Measurements from ENCODE around the gene ACADVL.

DNA sequence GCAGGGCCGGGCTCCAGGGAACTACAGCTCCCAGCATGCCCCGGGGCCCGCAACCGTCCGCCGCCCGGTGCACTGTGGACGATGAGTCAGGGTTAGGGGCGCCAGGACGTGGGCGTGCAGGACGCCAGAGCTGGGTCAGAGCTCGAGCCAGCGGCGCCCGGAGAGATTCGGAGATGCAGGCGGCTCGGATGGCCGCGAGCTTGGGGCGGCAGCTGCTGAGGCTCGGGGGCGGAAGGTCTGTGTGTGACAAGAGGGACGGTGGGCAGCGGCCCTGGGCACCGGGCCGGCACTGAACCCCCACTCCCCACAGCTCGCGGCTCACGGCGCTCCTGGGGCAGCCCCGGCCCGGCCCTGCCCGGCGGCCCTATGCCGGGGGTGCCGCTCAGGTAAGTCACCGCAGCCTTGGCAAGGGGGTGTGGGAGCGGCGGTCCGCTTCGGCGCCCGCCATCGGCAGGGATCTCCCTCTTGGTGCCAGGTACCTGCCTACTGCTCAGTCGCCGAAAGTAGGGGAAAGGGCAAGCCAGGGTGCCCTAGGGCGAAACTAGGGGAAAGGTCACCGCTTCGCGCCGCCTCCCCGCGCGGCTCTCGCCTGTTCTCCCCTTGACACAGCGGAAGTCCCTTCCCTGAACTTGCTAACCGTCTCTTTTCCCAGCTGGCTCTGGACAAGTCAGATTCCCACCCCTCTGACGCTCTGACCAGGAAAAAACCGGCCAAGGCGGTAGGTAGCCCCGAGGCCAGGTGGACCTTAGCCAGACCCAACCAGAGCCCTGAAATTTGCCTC is at the start of gene ACADVL, which contains the start of gene DLG4:
- TF ChIP-seq, protein P1, sequence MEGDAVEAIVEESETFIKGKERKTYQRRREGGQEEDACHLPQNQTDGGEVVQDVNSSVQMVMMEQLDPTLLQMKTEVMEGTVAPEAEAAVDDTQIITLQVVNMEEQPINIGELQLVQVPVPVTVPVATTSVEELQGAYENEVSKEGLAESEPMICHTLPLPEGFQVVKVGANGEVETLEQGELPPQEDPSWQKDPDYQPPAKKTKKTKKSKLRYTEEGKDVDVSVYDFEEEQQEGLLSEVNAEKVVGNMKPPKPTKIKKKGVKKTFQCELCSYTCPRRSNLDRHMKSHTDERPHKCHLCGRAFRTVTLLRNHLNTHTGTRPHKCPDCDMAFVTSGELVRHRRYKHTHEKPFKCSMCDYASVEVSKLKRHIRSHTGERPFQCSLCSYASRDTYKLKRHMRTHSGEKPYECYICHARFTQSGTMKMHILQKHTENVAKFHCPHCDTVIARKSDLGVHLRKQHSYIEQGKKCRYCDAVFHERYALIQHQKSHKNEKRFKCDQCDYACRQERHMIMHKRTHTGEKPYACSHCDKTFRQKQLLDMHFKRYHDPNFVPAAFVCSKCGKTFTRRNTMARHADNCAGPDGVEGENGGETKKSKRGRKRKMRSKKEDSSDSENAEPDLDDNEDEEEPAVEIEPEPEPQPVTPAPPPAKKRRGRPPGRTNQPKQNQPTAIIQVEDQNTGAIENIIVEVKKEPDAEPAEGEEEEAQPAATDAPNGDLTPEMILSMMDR (IDR thresholded peaks at IDR 0.05; ENCODE audit: low read length): no peak
- no peak for TF ChIP-seq EZH2 (IDR thresholded peaks at IDR 0.05; ENCODE audit: borderline replicate concordance, low read length)

Measured in OCI-LY1 (cell line).